Neuronal stem cell (in vitro differentiated cells): ENCODE data around the gene ZMYND11.

ENCODE experiments used
- DNase-seq: peaks from one replicate; pipeline ENCODE4 v3.0.0-alpha.2; 2013; ENCODE audit warnings: low spot score
- H2AFZ ChIP-seq: one replicate; pipeline ENCODE4 v1.6.1; 2013; ENCODE audit warnings: mild to moderate bottlenecking, low read length, inconsistent platforms
- H2AK5ac ChIP-seq: 2 replicates; pipeline ENCODE4 v1.6.1; 2013; ENCODE audit warnings: low read depth, mild to moderate bottlenecking, inconsistent platforms, low read length, moderate library complexity, mixed read lengths
- H2BK120ac ChIP-seq: 2 replicates; pipeline ENCODE4 v1.6.1; 2013; ENCODE audit warnings: low read depth, mild to moderate bottlenecking, inconsistent platforms, low read length, moderate library complexity, mixed read lengths
- H2BK12ac ChIP-seq: one replicate; pipeline ENCODE4 v1.6.1; 2013; ENCODE audit warnings: low read length, inconsistent platforms
- H2BK15ac ChIP-seq: 2 replicates; pipeline ENCODE4 v1.6.1; 2013; ENCODE audit warnings: mild to moderate bottlenecking, low read length, inconsistent platforms, mixed read lengths
- H2BK5ac ChIP-seq: one replicate; pipeline ENCODE4 v1.6.1; 2013; ENCODE audit warnings: inconsistent platforms, mild to moderate bottlenecking, low read length, moderate library complexity
- H3K14ac ChIP-seq: one replicate; pipeline ENCODE4 v1.6.1; 2013; ENCODE audit warnings: low read length, inconsistent platforms
- H3K18ac ChIP-seq: 2 replicates; pipeline ENCODE4 v1.6.1; 2013; ENCODE audit warnings: low read length, inconsistent platforms
- H3K23ac ChIP-seq: 2 replicates; pipeline ENCODE4 v1.6.1; 2013; ENCODE audit warnings: low read depth, mild to moderate bottlenecking, mixed read lengths, low read length, inconsistent platforms; ENCODE audit not compliant: poor library complexity
- H3K27ac ChIP-seq: replicated peaks from 3 replicates; pipeline ENCODE4 v1.5.1; 2013; ENCODE audit warnings: low read length, inconsistent platforms
- H3K27me3 ChIP-seq, 3 experiments: 2 replicates each; pipeline ENCODE4 v1.6.1; 2013; ENCODE audit warnings: low read length in 3 of 3, mild to moderate bottlenecking in 2 of 3, inconsistent platforms in 1 of 3, low read depth in 1 of 3, mixed read lengths in 1 of 3, moderate library complexity in 1 of 3; ENCODE audit not compliant: control insufficient read depth in 3 of 3, insufficient read depth in 3 of 3
- H3K36me3 ChIP-seq, 2 donors: replicated peaks in 1 of 2; 2 replicates each; pipeline ENCODE4 v1.6.1; 2013; ENCODE audit warnings: low read length in 2 of 2; ENCODE audit not compliant: control insufficient read depth in 2 of 2, insufficient read depth in 2 of 2
- H3K4ac ChIP-seq: 2 replicates; pipeline ENCODE4 v1.6.1; 2013; ENCODE audit warnings: inconsistent platforms, mild to moderate bottlenecking, low read length, moderate library complexity
- H3K4me1 ChIP-seq, 2 donors: 1 replicate in 1 of 2; 2 replicates in 1 of 2; pipeline ENCODE4 v1.6.1; 2013; ENCODE audit warnings: low read length in 2 of 2, low read depth in 1 of 2; ENCODE audit not compliant: control insufficient read depth in 2 of 2, insufficient read depth in 1 of 2
- H3K4me2 ChIP-seq: one replicate; pipeline ENCODE4 v1.6.1; 2013; ENCODE audit warnings: mild to moderate bottlenecking, low read length, inconsistent platforms; ENCODE audit not compliant: insufficient read depth, poor library complexity, severe bottlenecking
- H3K4me3 ChIP-seq, 2 donors: 2 replicates each; pipeline ENCODE4 v1.5.1; 2013; ENCODE audit warnings: low read length in 2 of 2, mild to moderate bottlenecking in 2 of 2, inconsistent platforms in 1 of 2, moderate library complexity in 1 of 2
- H3K79me1 ChIP-seq: one replicate; pipeline ENCODE4 v1.6.1; 2013; ENCODE audit warnings: low read depth, mild to moderate bottlenecking, inconsistent platforms, low read length, moderate library complexity
- H3K9ac ChIP-seq: one replicate; pipeline ENCODE4 v1.6.1; 2013; ENCODE audit warnings: mild to moderate bottlenecking, low read depth, low read length, inconsistent platforms; ENCODE audit not compliant: poor library complexity
- H3K9me3 ChIP-seq, 2 donors: replicated peaks in 1 of 2; 2 replicates each; pipeline versions ENCODE3 to v1.6.1; 2013; ENCODE audit warnings: low read length in 2 of 2, mild to moderate bottlenecking in 2 of 2, inconsistent platforms in 1 of 2, low read depth in 1 of 2, mixed read lengths in 1 of 2, moderate library complexity in 1 of 2; ENCODE audit not compliant: control insufficient read depth in 2 of 2, insufficient read depth in 1 of 2
- H4K8ac ChIP-seq: one replicate; pipeline ENCODE4 v1.6.1; 2013; ENCODE audit warnings: low read depth, mild to moderate bottlenecking, inconsistent platforms, low read length, moderate library complexity
- H4K91ac ChIP-seq: one replicate; pipeline ENCODE4 v1.6.1; 2013; ENCODE audit warnings: low read length, low read depth, mild to moderate bottlenecking, inconsistent platforms; ENCODE audit not compliant: poor library complexity
- WGBS, 2 donors: extraction: QIAGEN DNeasy Blood & Tissue Kit; methylation state at CpG; one replicate each; pipeline ENCODE4 v1.1.7; 2013; ENCODE audit warnings: missing lambda C conversion rate in 2 of 2, mixed read lengths in 1 of 2; ENCODE audit not compliant: insufficient read length in 2 of 2, insufficient replicate concordance in 1 of 2; ENCODE audit errors: extremely low coverage in 2 of 2; 5-methylcytosine and 5-hydroxymethylcytosine counted together

Gene ZMYND11

DNA sequence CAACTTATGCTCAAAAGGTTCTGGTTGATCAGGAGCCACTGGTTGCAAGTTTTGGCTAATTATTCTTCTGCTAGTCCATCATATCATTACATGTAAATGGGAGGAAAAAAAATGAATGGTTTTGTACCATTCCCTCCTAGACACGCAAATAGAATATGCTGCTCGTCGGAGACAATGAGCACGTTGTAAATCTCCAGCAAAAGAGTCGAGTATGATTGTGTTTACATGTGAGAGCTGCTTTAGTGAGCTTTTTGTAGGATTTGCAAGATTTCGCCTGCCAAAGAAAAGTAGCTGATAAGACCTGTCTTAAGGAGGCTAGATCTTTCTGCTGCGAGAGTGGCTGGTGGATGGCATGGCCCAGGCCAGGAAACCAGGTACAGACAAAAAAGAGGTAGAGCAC is 109.0 kb downstream of the ZMYND11 start:
- peaks cover 16 to 98% of the 10 kb centered on the region in 2 donors for H3K36me3 ChIP-seq
- H2AFZ ChIP-seq: no peak overlapping the region
- no peak overlapping the region for H4K91ac ChIP-seq
- H3K27ac ChIP-seq: no peak overlapping the region
- no peak overlapping the region for H3K18ac ChIP-seq
- no CpG with 5 or more reads among the region's 7 CpGs for WGBS, 2 donors
- no peak overlapping the region for H2BK5ac ChIP-seq
- no peak overlapping the region for H3K4me2 ChIP-seq
- no peak overlapping the region for H3K4me3 ChIP-seq
- H3K4ac ChIP-seq: no peak overlapping the region
- H4K8ac ChIP-seq: no peak overlapping the region
- H3K27me3 ChIP-seq: no peaks in the 10 kb centered on the region
- H3K4me1 ChIP-seq: peaks cover 0 to 3% of the 10 kb centered on the region in 2 donors
- H2BK12ac ChIP-seq: no peak overlapping the region
- no peaks in the 10 kb centered on the region for H3K79me1 ChIP-seq
- no peak overlapping the region for H3K14ac ChIP-seq
- H2AK5ac ChIP-seq: no peak overlapping the region
- no peak overlapping the region for H2BK15ac ChIP-seq
- no peak for DNase-seq
- H3K23ac ChIP-seq: no peak overlapping the region
- H2BK120ac ChIP-seq: no peak overlapping the region
- no peak overlapping the region for H3K9ac ChIP-seq
- H3K9me3 ChIP-seq: peaks cover 0 to 1% of the 10 kb centered on the region in 2 donors

DNA sequence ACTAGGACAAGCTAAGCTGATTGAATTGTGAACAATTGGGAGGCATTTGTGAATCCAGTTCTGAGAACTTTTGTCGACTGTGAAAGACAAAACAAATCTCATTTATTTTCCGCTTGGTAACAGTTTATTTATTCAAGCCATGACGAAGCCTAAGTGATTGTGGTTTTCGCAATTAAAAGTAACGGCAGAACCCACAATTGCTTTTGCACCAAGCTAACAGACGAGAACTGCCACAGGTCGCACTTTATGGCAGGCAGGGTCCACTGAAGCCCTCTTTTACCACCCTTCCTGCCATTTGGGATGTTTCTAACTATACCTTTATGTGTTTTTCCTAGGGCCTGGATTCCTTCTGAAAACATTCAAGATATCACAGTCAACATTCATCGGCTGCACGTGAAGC is 111.2 kb downstream of the ZMYND11 start:
- H3K4me1 ChIP-seq: peaks cover 0 to 1% of the 10 kb centered on the region in 2 donors
- H3K4me3 ChIP-seq: no peak overlapping the region
- no peak overlapping the region for H4K91ac ChIP-seq
- no peak overlapping the region for H3K9ac ChIP-seq
- no peak overlapping the region for H2BK12ac ChIP-seq
- H3K9me3 ChIP-seq: peaks cover 0 to 1% of the 10 kb centered on the region in 2 donors
- H3K18ac ChIP-seq: no peak overlapping the region
- H3K36me3 ChIP-seq: peaks cover 20 to 100% of the 10 kb centered on the region in 2 donors
- no peak overlapping the region for H3K4me2 ChIP-seq
- no peak overlapping the region for H2BK5ac ChIP-seq
- H3K27me3 ChIP-seq: no peaks in the 10 kb centered on the region
- H3K4ac ChIP-seq: no peak overlapping the region
- no peak overlapping the region for H2BK15ac ChIP-seq
- no peaks in the 10 kb centered on the region for H3K79me1 ChIP-seq
- H3K14ac ChIP-seq: no peak overlapping the region
- no peak overlapping the region for H3K23ac ChIP-seq
- WGBS, 2 donors: no CpG with 5 or more reads among the region's 9 CpGs
- no peak overlapping the region for H2AK5ac ChIP-seq
- no peak overlapping the region for H2AFZ ChIP-seq
- no peak overlapping the region for H3K27ac ChIP-seq
- no peak overlapping the region for H2BK120ac ChIP-seq
- H4K8ac ChIP-seq: no peak overlapping the region
- no peak for DNase-seq

DNA sequence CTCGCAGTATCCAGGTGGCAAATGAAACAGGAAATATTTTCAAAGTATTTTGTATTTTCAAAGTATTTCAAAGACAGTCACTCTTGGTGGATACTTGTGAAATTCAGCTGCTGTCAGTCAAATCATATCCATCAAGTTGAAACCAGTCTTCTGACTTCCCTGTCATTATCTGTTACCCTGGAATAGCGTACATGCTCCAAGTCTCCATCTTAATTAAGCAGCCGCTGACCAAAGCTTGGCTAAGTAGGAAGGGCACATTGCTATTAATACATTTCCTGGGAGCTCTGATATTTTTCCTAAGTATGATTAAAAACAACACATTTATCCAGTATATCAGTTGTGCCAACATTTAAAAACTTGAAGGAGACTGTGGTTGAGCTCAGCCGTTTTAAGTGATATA is 112.2 kb downstream of the ZMYND11 start:
- Histone ChIP-seq H3K79me1 (no peaks in the 10 kb centered on the region), H3K27ac (no peak overlapping the region), H3K36me3 (peaks cover 20 to 100% of the 10 kb centered on the region in 2 donors), H2BK15ac (no peak overlapping the region), H4K8ac (no peak overlapping the region), H3K27me3 (no peaks in the 10 kb centered on the region), H2AK5ac (no peak overlapping the region), H3K4me1 (no peaks in the 10 kb centered on the region), H3K9me3 (peaks cover 0 to 1% of the 10 kb centered on the region in 2 donors), H2AFZ (no peak overlapping the region), H2BK12ac (no peak overlapping the region), H3K4me2 (no peak overlapping the region), H4K91ac (no peak overlapping the region), H3K18ac (no peak overlapping the region), H2BK120ac (no peak overlapping the region), H2BK5ac (no peak overlapping the region), H3K4me3 (no peak overlapping the region), H3K23ac (no peak overlapping the region), H3K4ac (no peak overlapping the region), H3K9ac (no peak overlapping the region), H3K14ac (no peak overlapping the region)
- no CpG with 5 or more reads among the region's 4 CpGs for WGBS, 2 donors
- DNase-seq: no peak

DNA sequence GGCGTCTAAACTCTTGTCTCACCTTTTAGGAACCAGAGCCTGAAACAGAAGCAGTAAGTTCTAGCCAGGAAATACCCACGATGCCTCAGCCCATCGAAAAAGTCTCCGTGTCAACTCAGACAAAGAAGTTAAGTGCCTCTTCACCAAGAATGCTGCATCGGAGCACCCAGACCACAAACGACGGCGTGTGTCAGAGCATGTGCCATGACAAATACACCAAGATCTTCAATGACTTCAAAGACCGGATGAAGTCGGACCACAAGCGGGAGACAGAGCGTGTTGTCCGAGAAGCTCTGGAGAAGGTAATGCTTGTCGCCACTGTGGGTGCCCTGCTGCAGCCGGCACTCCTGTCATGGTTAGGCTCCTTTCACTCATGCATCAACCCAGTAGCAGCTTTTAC is 113.1 kb downstream of the ZMYND11 start:
- Histone ChIP-seq H2BK5ac (no peak overlapping the region), H3K36me3 (peaks cover 20 to 100% of the 10 kb centered on the region in 2 donors), H3K9ac (no peak overlapping the region)

More for the DNA sequence above, 113.1 kb downstream of the ZMYND11 start:
- H3K14ac ChIP-seq: no peak overlapping the region
- H3K4me2 ChIP-seq: no peak overlapping the region
- no peak overlapping the region for H2BK120ac ChIP-seq
- no peak overlapping the region for H3K27ac ChIP-seq
- no peak overlapping the region for H2AFZ ChIP-seq
- no peak overlapping the region for H2BK15ac ChIP-seq
- H3K18ac ChIP-seq: no peak overlapping the region
- H3K9me3 ChIP-seq: peaks cover 0 to 1% of the 10 kb centered on the region in 2 donors
- H3K4ac ChIP-seq: no peak overlapping the region
- H4K8ac ChIP-seq: no peak overlapping the region
- no peak overlapping the region for H2AK5ac ChIP-seq
- H2BK12ac ChIP-seq: no peak overlapping the region
- peak overlapping the region in 1 of 2 donors; percentile 55 for H3K4me3 ChIP-seq
- H3K23ac ChIP-seq: no peak overlapping the region
- DNase-seq: no peak
- H3K79me1 ChIP-seq: no peaks in the 10 kb centered on the region
- no CpG with 5 or more reads among the region's 15 CpGs for WGBS, 2 donors
- no peak overlapping the region for H4K91ac ChIP-seq
- H3K27me3 ChIP-seq: no peaks in the 10 kb centered on the region
- H3K4me1 ChIP-seq: no peaks in the 10 kb centered on the region
